Mucosa of descending colon (tissue), 3 donors: ENCODE measurements around the gene CNOT3. TPM values are rescaled to one million over a fixed set of nuclear protein-coding genes. Genes with fewer than 3 reads are reported as not detected.

ENCODE experiments used
- ATAC-seq: fragments of 200-7000 bp; cut with Tn5 transposase; one replicate; pipeline ENCODE4 v1.9.1; 2020; ENCODE audit warnings: mild to moderate bottlenecking, moderate library complexity
- DNase-seq, 3 donors: peaks; one replicate each; pipeline ENCODE4 v3.0.0-alpha.2; 2020
- H3K36me3 ChIP-seq: fragments of 200-600 bp; one replicate; pipeline ENCODE4 v1.8.0; 2021; ENCODE audit warnings: low read depth, mild to moderate bottlenecking
- H3K4me1 ChIP-seq: fragments of 200-600 bp; one replicate; pipeline ENCODE4 v1.8.0; 2021; ENCODE audit warnings: low read depth, mild to moderate bottlenecking
- H3K4me3 ChIP-seq: fragments of 200-600 bp; one replicate; pipeline ENCODE4 v1.8.0; 2021; ENCODE audit warnings: mild to moderate bottlenecking
- H3K9me3 ChIP-seq: fragments of 200-600 bp; one replicate; pipeline ENCODE4 v1.8.0; 2021; ENCODE audit warnings: mild to moderate bottlenecking
- intact Hi-C, 2 donors: fragments of 100-400 bp; cut with DNase I in 1 of 2; cut with micrococcal nuclease in 1 of 2; formaldehyde crosslinking; loops; one replicate each; pipeline versions ENCODE4 v1.11.0 to v1.11.1; 2022; cut with DNase I, micrococcal nuclease
- total RNA-seq, 3 donors: library from RNA; stranded (reverse); fragmentation: NEBNext Ultra II Directional in 2 of 3; extraction: Animal tissue kit (Norgen Biotek cat#: 25700) in 2 of 3; gene quantifications; one replicate each; pipeline versions ENCODE4 v1.2.1 to v1.2.4, GENCODE V29; 2021 to 2023
- TF ChIP-seq, protein P1 (sequence below): fragments of 200-600 bp; IDR thresholded peaks from one replicate; pipeline ENCODE4 v1.8.0; 2022; ENCODE audit warnings: antibody characterized with exemption, mild to moderate bottlenecking
- donor health status: DM: no; HTN: no; CAD: no; lungs with moderate emphysema.
- donor health status: DM: no; HTN: no; CAD: no.
- donor health status: DM: no; HTN: yes; CAD: no.

CNOT3 gene
- total RNA-seq, 3 donors from 2014 or later, result 42.4 to 47.9 (median 43.7) TPM

DNA sequence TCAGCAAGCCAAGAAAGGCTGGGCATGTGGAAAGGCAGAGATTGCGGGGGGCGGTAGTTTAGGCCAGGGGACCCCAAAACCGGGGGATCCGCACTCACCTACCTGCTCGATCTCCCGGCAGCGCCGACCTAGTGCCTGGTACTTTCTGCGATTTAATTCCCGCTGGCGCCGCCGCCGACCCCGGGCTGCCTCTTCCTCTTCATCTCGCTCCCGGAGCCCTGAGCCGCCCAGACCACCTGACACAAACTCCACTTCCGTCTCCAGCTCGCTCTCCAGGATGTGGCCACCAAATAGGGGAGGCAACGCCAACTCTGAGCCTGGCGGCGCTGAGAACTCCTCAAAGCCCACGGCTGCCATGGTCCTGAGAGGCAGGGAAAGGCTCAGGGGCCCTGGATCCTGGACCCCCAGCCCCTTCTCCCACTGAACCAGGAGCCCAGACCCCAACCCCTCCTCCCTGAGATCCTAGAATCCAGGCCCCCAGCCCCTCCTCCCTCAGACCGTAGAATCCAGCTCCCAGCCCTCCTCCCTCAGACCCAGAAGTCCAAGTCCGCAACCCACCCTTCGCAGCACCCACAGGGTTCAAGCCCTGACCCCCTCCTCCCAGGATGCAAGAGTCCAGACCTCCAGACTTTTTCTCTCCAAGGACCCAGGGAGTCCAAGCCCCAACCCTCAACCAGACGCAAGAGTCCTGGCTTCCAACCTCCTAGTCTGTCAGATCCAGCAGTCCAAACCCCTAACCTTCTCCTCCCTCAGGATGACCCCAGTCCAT lies 23.0 kb upstream of the CNOT3 start:
- peak overlapping the region; percentile 56 for H3K4me3 ChIP-seq
- TF ChIP-seq, protein P1, sequence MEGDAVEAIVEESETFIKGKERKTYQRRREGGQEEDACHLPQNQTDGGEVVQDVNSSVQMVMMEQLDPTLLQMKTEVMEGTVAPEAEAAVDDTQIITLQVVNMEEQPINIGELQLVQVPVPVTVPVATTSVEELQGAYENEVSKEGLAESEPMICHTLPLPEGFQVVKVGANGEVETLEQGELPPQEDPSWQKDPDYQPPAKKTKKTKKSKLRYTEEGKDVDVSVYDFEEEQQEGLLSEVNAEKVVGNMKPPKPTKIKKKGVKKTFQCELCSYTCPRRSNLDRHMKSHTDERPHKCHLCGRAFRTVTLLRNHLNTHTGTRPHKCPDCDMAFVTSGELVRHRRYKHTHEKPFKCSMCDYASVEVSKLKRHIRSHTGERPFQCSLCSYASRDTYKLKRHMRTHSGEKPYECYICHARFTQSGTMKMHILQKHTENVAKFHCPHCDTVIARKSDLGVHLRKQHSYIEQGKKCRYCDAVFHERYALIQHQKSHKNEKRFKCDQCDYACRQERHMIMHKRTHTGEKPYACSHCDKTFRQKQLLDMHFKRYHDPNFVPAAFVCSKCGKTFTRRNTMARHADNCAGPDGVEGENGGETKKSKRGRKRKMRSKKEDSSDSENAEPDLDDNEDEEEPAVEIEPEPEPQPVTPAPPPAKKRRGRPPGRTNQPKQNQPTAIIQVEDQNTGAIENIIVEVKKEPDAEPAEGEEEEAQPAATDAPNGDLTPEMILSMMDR, result no peak
- H3K9me3 ChIP-seq, result no peaks in the 10 kb centered on the region
- DNase-seq (peak; percentile 43 to 81 (median 49)), ATAC-seq (peak; percentile 45)
- intact Hi-C loops, result no loop called here
- H3K4me1 ChIP-seq, result peaks cover 15% of the 10 kb centered on the region
- no peaks in the 10 kb centered on the region for H3K36me3 ChIP-seq

- DNase-seq (peak; percentile 95 to 99 (median 96)), ATAC-seq (peak; percentile 95)
- no peaks in the 10 kb centered on the region for H3K9me3 ChIP-seq
- H3K4me3 ChIP-seq, result peak within 1 kb of the TSS; percentile 56
- H3K4me1 ChIP-seq, result peaks cover 15% of the 10 kb centered on the region
- intact Hi-C loops, result no loop called here
- no peaks in the 10 kb centered on the region for H3K36me3 ChIP-seq
- TF ChIP-seq, protein P1, result no peak
These were observed 22.2 kb upstream of the CNOT3 start, which contains the start of the genes PRPF31 and TFPT for GRCh38 chr19:54115109-54116063. TSS of gene PRPF31 (plus strand) at chr19:54115754. CDS start at chr19:54118279, 2,525 bp downstream. TSS of gene TFPT (minus strand) at chr19:54115657. CDS start at chr19:54115269, 388 bp downstream.

DNA sequence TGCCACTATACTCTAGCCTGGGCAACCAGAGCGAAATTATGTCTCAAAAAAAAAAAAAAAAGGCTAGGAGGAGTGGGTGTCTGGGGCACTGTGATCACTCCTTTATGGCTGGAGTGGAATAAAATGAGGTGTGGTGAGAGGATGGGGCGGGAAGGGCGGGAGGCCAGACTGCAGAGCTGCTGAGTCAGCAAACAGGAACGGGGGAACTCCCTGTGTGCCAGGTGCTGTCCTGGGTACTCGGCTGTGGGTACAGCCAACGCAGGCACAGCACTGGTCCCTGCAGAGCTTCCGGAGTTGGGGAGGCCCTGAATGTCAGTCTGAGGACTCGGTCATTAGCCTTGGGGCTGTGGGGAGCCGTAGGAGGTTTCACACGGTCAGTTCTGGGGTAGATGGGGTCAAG lies 16.3 kb upstream of the CNOT3 start:
- H3K4me3 ChIP-seq, result no peak overlapping the region
- peak in 1 of 3 donors; percentile 64 for DNase-seq
- peaks cover 8% of the 10 kb centered on the region for H3K36me3 ChIP-seq
- peak; percentile 67 for ATAC-seq
- H3K9me3 ChIP-seq, result no peaks in the 10 kb centered on the region
- H3K4me1 ChIP-seq, result peaks cover 8% of the 10 kb centered on the region
- TF ChIP-seq, protein P1, result no peak
- intact Hi-C loops, result no loop called here

DNA sequence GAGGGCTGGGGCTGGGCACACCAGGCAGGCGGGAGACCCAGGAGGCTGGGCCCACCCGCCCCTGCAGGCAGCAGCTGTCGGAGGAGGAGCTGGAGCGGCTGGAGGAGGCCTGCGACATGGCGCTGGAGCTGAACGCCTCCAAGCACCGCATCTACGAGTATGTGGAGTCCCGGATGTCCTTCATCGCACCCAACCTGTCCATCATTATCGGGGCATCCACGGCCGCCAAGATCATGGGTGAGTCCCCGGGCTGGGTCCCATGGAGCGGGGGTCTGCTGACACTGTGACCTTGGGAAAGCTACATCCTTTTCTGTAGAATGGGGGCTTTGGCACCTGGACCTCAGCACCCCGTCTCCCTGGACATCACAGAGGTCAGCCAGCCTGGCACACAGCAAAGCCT lies 13.9 kb upstream of the CNOT3 start:
- Histone ChIP-seq H3K9me3 (no peaks in the 10 kb centered on the region), H3K4me3 (no peak overlapping the region), H3K36me3 (peaks cover 8% of the 10 kb centered on the region), H3K4me1 (no peaks in the 10 kb centered on the region)
- TF ChIP-seq, protein P1, result no peak
- intact Hi-C loops, result no loop called here
- DNase-seq (no peak), ATAC-seq (no peak)

DNA sequence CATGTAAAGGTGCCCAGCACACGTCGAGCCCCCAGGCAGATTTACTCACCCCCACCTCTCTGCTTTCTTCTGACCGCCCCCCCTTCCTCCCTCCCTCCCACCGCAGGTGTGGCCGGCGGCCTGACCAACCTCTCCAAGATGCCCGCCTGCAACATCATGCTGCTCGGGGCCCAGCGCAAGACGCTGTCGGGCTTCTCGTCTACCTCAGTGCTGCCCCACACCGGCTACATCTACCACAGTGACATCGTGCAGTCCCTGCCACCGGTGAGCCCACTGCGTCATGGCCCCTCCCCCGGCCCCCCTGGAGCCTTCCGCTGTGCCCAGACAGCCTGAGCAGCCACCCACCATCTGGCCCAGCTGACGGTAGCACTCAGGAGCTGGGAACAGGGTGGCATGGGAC lies 13.2 kb upstream of the CNOT3 start:
- Histone ChIP-seq H3K4me3 (no peak overlapping the region), H3K4me1 (no peaks in the 10 kb centered on the region), H3K9me3 (no peaks in the 10 kb centered on the region), H3K36me3 (peaks cover 8% of the 10 kb centered on the region)
- ATAC-seq, result no peak
- DNase-seq, result no peak
- intact Hi-C loops, result no loop called here
- TF ChIP-seq, protein P1, result no peak
